Kidney (tissue), 14 donors: ENCODE measurements around the gene FBXL3. TPM values are rescaled to one million over a fixed set of nuclear protein-coding genes. Genes with fewer than 3 reads are reported as not detected.

ENCODE experiments used
- DNase-seq, 5 donors: peaks; one replicate each; pipeline ENCODE4 v3.0.0-alpha.2; 2013 to 2020
- FAIRE-seq: peaks from 2 replicates; lab custom pipeline; 2012; peaks lifted over from hg19 to GRCh38; lab: Jason Lieb, UNC
- H3K27ac ChIP-seq, 2 donors: one replicate each; pipeline ENCODE4 v1.7.0; 2013; ENCODE audit warnings: low read depth in 2 of 2, low read length in 2 of 2, inconsistent platforms in 1 of 2
- H3K27me3 ChIP-seq: one replicate; pipeline ENCODE4 v1.7.1; 2013; ENCODE audit warnings: low read length, inconsistent platforms; ENCODE audit not compliant: control insufficient read depth, insufficient read depth
- H3K36me3 ChIP-seq, 3 donors: one replicate each; pipeline versions ENCODE4 v1.7.0 to v1.7.1; 2013; ENCODE audit warnings: low read length in 3 of 3, control low read depth in 1 of 3, inconsistent platforms in 1 of 3; ENCODE audit not compliant: insufficient read depth in 3 of 3, control insufficient read depth in 2 of 3
- H3K4me1 ChIP-seq, 3 donors: one replicate each; pipeline versions ENCODE4 v1.7.0 to v1.7.1; 2013; ENCODE audit warnings: low read length in 3 of 3, inconsistent platforms in 1 of 3, low read depth in 1 of 3; ENCODE audit not compliant: control insufficient read depth in 2 of 3, insufficient read depth in 2 of 3
- H3K4me3 ChIP-seq, 3 donors: one replicate each; pipeline versions ENCODE4 v1.7.0 to v1.8.1; 2013; ENCODE audit warnings: low read length in 3 of 3, control low read depth in 1 of 3, inconsistent platforms in 1 of 3
- H3K9ac ChIP-seq, 3 donors: one replicate each; pipeline versions ENCODE4 v1.7.0 to v1.7.1; 2013; ENCODE audit warnings: low read length in 3 of 3, control low read depth in 1 of 3, inconsistent platforms in 1 of 3
- H3K9me3 ChIP-seq, 3 donors: one replicate each; pipeline versions ENCODE4 v1.7.0 to v1.7.1; 2013; ENCODE audit warnings: low read length in 3 of 3, control low read depth in 1 of 3, inconsistent platforms in 1 of 3; ENCODE audit not compliant: control insufficient read depth in 2 of 3, insufficient read depth in 1 of 3
- intact Hi-C: fragments of 100-400 bp; cut with DNase I; formaldehyde crosslinking; loops from one replicate; pipeline ENCODE4 v1.11.1; 2022
- polyA plus RNA-seq: library from polyadenylated mRNA; stranded (reverse); fragments of 350-450 nt; fragmentation: Illumina TruSeq; extraction: RNeasy Lipid Tissue Mini Kit (QIAGEN cat#74804); gene quantifications from one replicate; pipeline ENCODE4 v1.2.3, GENCODE V29; 2014; ENCODE audit warnings: low read depth, low replicate concordance; ENCODE audit not compliant: insufficient read depth
- total RNA-seq: library from RNA; stranded (reverse); fragmentation: NEBNext Ultra II Directional; extraction: Animal tissue kit (Norgen Biotek cat#: 25700); gene quantifications from one replicate; pipeline ENCODE4 v1.2.1, GENCODE V29; 2021
- TF ChIP-seq, protein P1 (sequence below): IDR thresholded peaks from 3 replicates; pipeline ENCODE4 v1.5.1; 2012; ENCODE audit warnings: mild to moderate bottlenecking, moderate library complexity, borderline replicate concordance; ENCODE audit not compliant: insufficient read depth; ENCODE audit errors: extremely low read depth
- donor health status: control.
- donor health status: control.
- donor health status: control.
- donor health status: control.
- donor health status: control.
- donor health status: DM: yes; HTN: yes; CAD: no.
- donor health status: Normal renal cell carcinoma (clear cell type).

Gene FBXL3
- total and polyA plus RNA-seq, 2 donors from 2014 or later = 22.3 to 61.6 TPM

DNA sequence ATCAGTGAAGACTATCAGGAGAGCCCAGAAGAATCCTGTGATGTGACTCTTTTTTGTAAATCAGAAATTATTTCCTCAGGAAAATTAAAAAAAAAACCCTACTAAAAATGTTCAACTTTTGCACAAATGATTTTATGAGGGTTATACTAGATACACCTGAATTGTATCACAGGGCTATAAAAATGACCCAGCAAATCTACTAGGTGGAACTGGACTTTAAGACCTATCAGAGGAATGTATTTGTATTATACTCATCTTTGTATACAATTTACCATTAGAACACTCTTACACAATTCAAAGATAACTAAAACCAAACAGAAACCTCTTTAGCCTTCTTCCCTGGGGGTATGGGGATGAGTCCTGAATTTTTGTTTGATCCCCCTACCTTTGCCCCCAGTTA lies 7.2 kb downstream of the FBXL3 start:
- FAIRE-seq (no peak), DNase-seq (no peak)
- peaks cover 2 to 12% (median 2%) of the 10 kb centered on the region in 3 donors for H3K4me1 ChIP-seq
- H3K27me3 ChIP-seq = no peaks in the 10 kb centered on the region
- TF ChIP-seq, protein P1, sequence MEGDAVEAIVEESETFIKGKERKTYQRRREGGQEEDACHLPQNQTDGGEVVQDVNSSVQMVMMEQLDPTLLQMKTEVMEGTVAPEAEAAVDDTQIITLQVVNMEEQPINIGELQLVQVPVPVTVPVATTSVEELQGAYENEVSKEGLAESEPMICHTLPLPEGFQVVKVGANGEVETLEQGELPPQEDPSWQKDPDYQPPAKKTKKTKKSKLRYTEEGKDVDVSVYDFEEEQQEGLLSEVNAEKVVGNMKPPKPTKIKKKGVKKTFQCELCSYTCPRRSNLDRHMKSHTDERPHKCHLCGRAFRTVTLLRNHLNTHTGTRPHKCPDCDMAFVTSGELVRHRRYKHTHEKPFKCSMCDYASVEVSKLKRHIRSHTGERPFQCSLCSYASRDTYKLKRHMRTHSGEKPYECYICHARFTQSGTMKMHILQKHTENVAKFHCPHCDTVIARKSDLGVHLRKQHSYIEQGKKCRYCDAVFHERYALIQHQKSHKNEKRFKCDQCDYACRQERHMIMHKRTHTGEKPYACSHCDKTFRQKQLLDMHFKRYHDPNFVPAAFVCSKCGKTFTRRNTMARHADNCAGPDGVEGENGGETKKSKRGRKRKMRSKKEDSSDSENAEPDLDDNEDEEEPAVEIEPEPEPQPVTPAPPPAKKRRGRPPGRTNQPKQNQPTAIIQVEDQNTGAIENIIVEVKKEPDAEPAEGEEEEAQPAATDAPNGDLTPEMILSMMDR = no peak
- no peaks in the 10 kb centered on the region for H3K9me3 ChIP-seq
- no peak overlapping the region for H3K27ac ChIP-seq
- peaks cover 3 to 16% (median 10%) of the 10 kb centered on the region in 3 donors for H3K36me3 ChIP-seq
- H3K4me3 ChIP-seq = no peak overlapping the region
- intact Hi-C loops = no loop called here
- no peak overlapping the region for H3K9ac ChIP-seq

DNA sequence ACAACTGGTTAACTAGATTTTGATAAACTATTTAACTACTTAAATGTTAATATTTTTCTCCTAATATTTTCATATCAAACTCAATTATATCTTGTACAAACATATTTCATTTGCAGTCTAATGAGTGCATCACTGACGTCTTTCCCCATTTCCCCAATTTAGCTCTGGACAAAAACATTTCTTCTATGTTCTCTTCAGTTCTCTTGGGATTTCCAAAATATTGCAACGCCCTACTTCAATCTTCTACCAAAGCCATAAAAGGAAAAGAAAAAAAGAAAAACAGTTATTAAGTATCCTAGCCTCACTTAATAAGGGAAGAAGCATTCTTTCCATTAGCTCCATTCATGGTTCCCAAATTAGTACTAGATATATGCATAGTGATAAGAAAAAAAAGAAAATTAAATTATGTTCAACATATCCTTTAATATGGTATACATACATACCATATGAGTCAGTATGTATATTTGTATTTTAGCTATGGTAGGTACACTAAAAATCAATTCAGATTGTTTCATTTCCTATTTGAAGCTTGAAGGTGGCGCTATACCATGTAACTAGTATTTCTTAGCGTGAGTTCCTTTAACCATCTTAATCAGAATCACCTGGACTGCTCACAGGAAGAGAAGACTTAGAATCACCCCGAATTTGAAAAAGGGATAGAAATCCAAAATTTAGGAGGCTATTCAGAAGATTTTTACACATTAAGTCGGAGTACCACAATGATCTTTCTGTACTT lies 9.9 kb downstream of the FBXL3 start:
- FAIRE-seq = peak; percentile 32
- H3K27ac ChIP-seq = peak overlapping the region in 1 of 2 donors; percentile 54
- H3K9ac ChIP-seq = no peak overlapping the region
- H3K36me3 ChIP-seq = peaks cover 11 to 34% (median 21%) of the 10 kb centered on the region in 3 donors
- no peak overlapping the region for H3K4me3 ChIP-seq
- no peaks in the 10 kb centered on the region for H3K27me3 ChIP-seq
- TF ChIP-seq, protein P1 = no peak
- no peak for DNase-seq
- intact Hi-C loops = no loop called here
- peaks cover 2 to 6% (median 3%) of the 10 kb centered on the region in 3 donors for H3K4me1 ChIP-seq
- H3K9me3 ChIP-seq = no peaks in the 10 kb centered on the region

DNA sequence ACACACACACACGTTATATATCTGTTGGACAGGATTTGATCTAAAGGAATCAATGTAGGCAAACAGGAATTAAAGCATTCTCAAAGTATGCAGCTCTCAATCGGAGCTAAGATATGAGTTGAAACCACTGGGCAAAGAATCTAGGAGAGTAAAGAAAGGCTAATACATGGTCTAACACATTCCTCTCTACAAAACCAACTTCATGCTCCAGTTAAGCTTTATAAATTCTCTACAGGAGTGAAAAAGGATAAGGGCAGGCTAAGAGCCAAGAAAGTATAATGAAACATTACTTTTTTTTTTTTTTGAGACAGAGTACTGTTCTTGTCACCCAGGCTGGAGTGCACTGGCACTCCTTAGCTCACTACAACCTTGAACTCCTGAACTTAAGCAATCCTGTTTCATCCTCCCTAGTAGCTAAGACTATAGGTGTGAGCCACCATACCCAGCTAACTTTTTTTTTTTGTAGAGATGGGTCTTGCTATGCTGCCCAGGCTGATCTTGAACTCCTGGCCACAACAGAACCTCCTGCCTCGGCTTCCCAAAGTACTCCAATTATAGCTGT lies 10.6 kb downstream of the FBXL3 start:
- Histone ChIP-seq H3K4me3 (no peak overlapping the region), H3K36me3 (peaks cover 11 to 41% (median 21%) of the 10 kb centered on the region in 3 donors), H3K27ac (peak overlapping the region in 1 of 2 donors; percentile 2), H3K27me3 (no peaks in the 10 kb centered on the region), H3K9ac (no peak overlapping the region), H3K4me1 (peaks cover 2 to 6% (median 3%) of the 10 kb centered on the region in 3 donors), H3K9me3 (no peaks in the 10 kb centered on the region)
- TF ChIP-seq, protein P1 = no peak
- DNase-seq (no peak), FAIRE-seq (peak; percentile 37)
- intact Hi-C loops = no loop called here
